C4-2B (cell line): Measurements from ENCODE around the gene SETD4.

Experiments used
- H3K27ac ChIP-seq: fragments of 450-650 bp; 2 replicates; pipeline ENCODE4 v1.5.1; 2017
- CTCF ChIP-seq: fragments of 450-650 bp; conservative IDR thresholded peaks from 2 replicates; pipeline ENCODE4 v1.5.1; 2017; ENCODE audit warnings: mild to moderate bottlenecking
- ZFX ChIP-seq: fragments of 450-650 bp; IDR thresholded peaks from 2 replicates; pipeline ENCODE4 v1.6.1; 2017

SETD4 gene

GRCh38 chr21:35996217-35996616, 64.1 kb downstream of the SETD4 start:
- H3K27ac ChIP-seq = no peak overlapping the region
- TF ChIP-seq CTCF (no peak), ZFX (no peak)

GRCh38 chr21:35995522-35996088, 64.7 kb downstream of the SETD4 start:
- TF ChIP-seq CTCF = no peak
- no peak for TF ChIP-seq ZFX

GRCh38 chr21:35994613-35995012, 65.7 kb downstream of the SETD4 start:
- TF ChIP-seq CTCF = no peak
- TF ChIP-seq ZFX = no peak
- no peak overlapping the region for H3K27ac ChIP-seq

More at GRCh38 chr21:35995522-35996088, 64.7 kb downstream of the SETD4 start:
- H3K27ac ChIP-seq = no peak overlapping the region

GRCh38 chr21:35993875-35994490, 66.3 kb downstream of the SETD4 start:
- H3K27ac ChIP-seq = no peak overlapping the region
- TF ChIP-seq CTCF (no peak), ZFX (no peak)

GRCh38 chr21:35991131-35991530, 69.2 kb downstream of the SETD4 start:
- TF ChIP-seq CTCF (no peak), ZFX (no peak)
- H3K27ac ChIP-seq = no peak overlapping the region

GRCh38 chr21:35990609-35991008, 69.7 kb downstream of the SETD4 start:
- TF ChIP-seq ZFX = no peak
- no peak for TF ChIP-seq CTCF
- H3K27ac ChIP-seq = no peak overlapping the region

- TF ChIP-seq ZFX (no peak), CTCF (no peak)
- H3K27ac ChIP-seq = no peak overlapping the region
Observed at GRCh38 chr21:35989138-35989735, 71.1 kb downstream of the SETD4 start.
